Measurements from ENCODE around the gene EPHA6. TPM values are rescaled to one million over a fixed set of nuclear protein-coding genes. Genes with fewer than 3 reads are reported as not detected.

The EPHA6 gene
- total RNA-seq, 1 donor from 2014 or later = 16.5 TPM

DNA sequence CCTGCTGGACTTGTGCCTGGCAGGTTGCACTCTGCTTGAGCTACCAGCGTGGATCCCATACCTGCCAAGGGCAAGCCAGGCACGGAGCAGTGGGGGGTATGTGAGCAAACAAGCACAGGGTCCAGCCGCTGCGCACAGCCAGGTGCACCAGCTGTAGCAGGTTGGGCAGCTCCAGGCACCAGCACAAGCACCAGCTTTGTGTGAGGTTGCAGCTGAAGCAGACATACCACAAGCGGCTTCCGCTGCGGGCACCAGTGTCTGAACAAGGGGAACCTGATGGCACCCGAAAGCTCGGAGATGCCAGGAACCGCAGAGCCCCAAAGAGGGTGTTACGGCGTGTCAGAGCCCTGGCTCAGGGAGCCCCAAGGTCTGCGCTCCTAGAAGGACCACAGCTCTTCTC is 477.5 kb downstream of the EPHA6 start:
- H3K4me1 Mint-ChIP-seq (ENCODE audit: low read depth) = no peaks in the 10 kb centered on the region
- H3K4me3 Mint-ChIP-seq (ENCODE audit: low read depth) = no peak overlapping the region
- no peak for DNase-seq (ENCODE audit: low spot score, unreplicated experiment)
- H3K27me3 Mint-ChIP-seq = no peaks in the 10 kb centered on the region
- no peak overlapping the region for H3K27ac Mint-ChIP-seq
- TF ChIP-seq, protein P1, sequence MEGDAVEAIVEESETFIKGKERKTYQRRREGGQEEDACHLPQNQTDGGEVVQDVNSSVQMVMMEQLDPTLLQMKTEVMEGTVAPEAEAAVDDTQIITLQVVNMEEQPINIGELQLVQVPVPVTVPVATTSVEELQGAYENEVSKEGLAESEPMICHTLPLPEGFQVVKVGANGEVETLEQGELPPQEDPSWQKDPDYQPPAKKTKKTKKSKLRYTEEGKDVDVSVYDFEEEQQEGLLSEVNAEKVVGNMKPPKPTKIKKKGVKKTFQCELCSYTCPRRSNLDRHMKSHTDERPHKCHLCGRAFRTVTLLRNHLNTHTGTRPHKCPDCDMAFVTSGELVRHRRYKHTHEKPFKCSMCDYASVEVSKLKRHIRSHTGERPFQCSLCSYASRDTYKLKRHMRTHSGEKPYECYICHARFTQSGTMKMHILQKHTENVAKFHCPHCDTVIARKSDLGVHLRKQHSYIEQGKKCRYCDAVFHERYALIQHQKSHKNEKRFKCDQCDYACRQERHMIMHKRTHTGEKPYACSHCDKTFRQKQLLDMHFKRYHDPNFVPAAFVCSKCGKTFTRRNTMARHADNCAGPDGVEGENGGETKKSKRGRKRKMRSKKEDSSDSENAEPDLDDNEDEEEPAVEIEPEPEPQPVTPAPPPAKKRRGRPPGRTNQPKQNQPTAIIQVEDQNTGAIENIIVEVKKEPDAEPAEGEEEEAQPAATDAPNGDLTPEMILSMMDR (IDR thresholded peaks at IDR 0.05; ENCODE audit: unreplicated experiment) = no peak
- H3K9me3 Mint-ChIP-seq (ENCODE audit: low read depth) = peaks cover 30% of the 10 kb centered on the region
- peaks cover 1% of the 10 kb centered on the region for H3K36me3 Mint-ChIP-seq (ENCODE audit: insufficient read depth)

DNA sequence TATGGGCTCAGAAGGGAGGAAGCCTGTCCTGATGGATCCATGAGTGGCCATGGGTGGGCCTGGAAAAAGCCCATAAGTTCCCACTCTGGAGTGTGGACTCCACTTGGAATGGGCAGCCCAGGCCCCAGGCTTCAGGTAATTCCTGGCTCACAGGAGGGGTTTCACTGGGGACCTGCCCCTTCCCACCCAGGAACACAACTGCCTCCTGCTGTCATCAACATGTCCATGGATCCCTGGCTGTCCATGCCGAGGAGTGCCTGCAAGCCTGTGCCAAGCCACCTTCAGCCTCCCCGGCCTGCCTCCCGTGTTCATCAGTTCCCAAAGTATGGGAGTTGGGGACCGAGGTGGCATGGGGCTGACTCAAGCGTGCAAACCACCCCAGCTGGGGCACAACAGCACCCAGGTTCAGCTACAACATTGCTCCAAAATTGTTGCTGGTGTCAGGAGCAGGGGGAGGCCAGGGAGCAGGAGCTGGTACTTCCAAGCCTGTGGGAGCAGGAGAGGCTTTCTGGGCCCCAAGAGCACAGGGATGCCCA is 479.3 kb downstream of the EPHA6 start:
- TF ChIP-seq, protein P1 (IDR thresholded peaks at IDR 0.05; ENCODE audit: unreplicated experiment) = no peak
- no peaks in the 10 kb centered on the region for H3K4me1 Mint-ChIP-seq (ENCODE audit: low read depth)
- H3K36me3 Mint-ChIP-seq (ENCODE audit: insufficient read depth) = no peaks in the 10 kb centered on the region
- no peaks in the 10 kb centered on the region for H3K27me3 Mint-ChIP-seq
- DNase-seq (ENCODE audit: low spot score, unreplicated experiment) = no peak
- peaks cover 21% of the 10 kb centered on the region for H3K9me3 Mint-ChIP-seq (ENCODE audit: low read depth)
- no peak overlapping the region for H3K4me3 Mint-ChIP-seq (ENCODE audit: low read depth)
- no peak overlapping the region for H3K27ac Mint-ChIP-seq

DNA sequence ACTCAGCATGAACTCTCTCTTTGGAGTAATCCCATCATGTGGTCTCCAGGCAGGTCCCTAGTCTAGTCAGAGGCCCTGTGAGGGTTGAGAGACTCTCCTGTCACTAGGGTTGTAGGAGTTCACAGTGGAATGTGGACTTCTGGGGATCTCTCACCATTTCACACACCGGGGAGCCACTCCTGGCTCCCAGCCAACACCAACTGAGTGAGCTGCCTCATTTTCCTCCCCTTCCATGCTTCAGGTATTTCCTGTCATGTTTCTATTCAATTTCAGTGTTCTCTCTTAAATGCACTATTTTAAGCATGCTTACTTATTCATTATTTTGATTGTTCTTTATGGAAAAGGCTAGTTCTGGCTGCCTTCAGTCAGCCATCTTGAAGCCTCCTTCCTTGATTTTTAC is 482.6 kb downstream of the EPHA6 start:
- DNase-seq (ENCODE audit: low spot score, unreplicated experiment) = no peak
- TF ChIP-seq, protein P1 (IDR thresholded peaks at IDR 0.05; ENCODE audit: unreplicated experiment) = no peak
- H3K27ac Mint-ChIP-seq = no peak overlapping the region
- no peaks in the 10 kb centered on the region for H3K4me1 Mint-ChIP-seq (ENCODE audit: low read depth)
- peaks cover 11% of the 10 kb centered on the region for H3K9me3 Mint-ChIP-seq (ENCODE audit: low read depth)
- H3K36me3 Mint-ChIP-seq (ENCODE audit: insufficient read depth) = no peaks in the 10 kb centered on the region
- H3K4me3 Mint-ChIP-seq (ENCODE audit: low read depth) = no peak overlapping the region
- H3K27me3 Mint-ChIP-seq = no peaks in the 10 kb centered on the region

DNA sequence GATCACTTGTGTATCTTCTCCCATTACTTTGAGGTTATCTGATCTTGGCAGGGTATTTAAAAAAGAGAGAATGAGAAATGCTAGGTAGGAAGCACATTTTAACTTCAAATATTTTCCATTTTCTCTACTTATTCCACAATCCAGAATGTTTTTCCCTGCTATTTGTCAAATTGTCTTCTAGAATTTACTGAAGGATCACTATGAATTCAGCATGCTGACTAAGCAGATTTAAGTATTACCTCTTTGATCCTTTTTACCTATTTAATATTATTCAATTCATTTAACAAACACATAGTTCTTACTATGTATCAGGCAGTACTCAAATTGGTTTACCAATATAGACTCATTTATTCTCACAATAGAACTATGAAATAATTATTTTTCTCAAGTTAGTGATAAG is 486.7 kb downstream of the EPHA6 start:
- H3K4me3 Mint-ChIP-seq (ENCODE audit: low read depth) = no peak overlapping the region
- no peaks in the 10 kb centered on the region for H3K27me3 Mint-ChIP-seq
- no peaks in the 10 kb centered on the region for H3K36me3 Mint-ChIP-seq (ENCODE audit: insufficient read depth)
- H3K9me3 Mint-ChIP-seq (ENCODE audit: low read depth) = peaks cover 7% of the 10 kb centered on the region
- no peak for DNase-seq (ENCODE audit: low spot score, unreplicated experiment)
- H3K4me1 Mint-ChIP-seq (ENCODE audit: low read depth) = no peaks in the 10 kb centered on the region
- H3K27ac Mint-ChIP-seq = no peak overlapping the region
- TF ChIP-seq, protein P1 (IDR thresholded peaks at IDR 0.05; ENCODE audit: unreplicated experiment) = no peak

DNA sequence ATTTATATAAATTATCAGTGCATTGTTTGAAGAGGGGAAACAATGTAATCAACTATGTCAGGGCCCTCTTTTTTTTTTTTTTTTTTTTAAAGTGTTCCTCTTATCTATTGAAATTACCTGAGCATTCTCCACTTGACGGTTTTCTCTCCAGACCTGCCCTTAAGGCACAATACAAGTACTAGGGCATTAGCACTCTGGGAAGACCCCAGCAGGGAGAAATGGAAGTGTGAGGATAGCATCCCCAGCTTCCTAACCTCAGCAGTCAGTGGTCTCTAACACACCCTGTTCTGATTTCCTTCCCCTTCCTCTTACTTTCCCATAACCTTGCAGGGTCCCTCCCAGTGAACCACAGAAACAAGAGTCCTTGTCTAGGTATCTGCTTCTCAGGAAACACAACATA is 491.8 kb downstream of the EPHA6 start:
- no peaks in the 10 kb centered on the region for H3K36me3 Mint-ChIP-seq (ENCODE audit: insufficient read depth)
- H3K4me3 Mint-ChIP-seq (ENCODE audit: low read depth) = no peak overlapping the region
- no peaks in the 10 kb centered on the region for H3K4me1 Mint-ChIP-seq (ENCODE audit: low read depth)
- peaks cover 7% of the 10 kb centered on the region for H3K9me3 Mint-ChIP-seq (ENCODE audit: low read depth)
- TF ChIP-seq, protein P1 (IDR thresholded peaks at IDR 0.05; ENCODE audit: unreplicated experiment) = no peak
- no peaks in the 10 kb centered on the region for H3K27me3 Mint-ChIP-seq
- no peak overlapping the region for H3K27ac Mint-ChIP-seq
- no peak for DNase-seq (ENCODE audit: low spot score, unreplicated experiment)

Data from progenitor cell of endocrine pancreas (in vitro differentiated cells).